ENCODE results near the gene BUD31.

BUD31 gene

DNA sequence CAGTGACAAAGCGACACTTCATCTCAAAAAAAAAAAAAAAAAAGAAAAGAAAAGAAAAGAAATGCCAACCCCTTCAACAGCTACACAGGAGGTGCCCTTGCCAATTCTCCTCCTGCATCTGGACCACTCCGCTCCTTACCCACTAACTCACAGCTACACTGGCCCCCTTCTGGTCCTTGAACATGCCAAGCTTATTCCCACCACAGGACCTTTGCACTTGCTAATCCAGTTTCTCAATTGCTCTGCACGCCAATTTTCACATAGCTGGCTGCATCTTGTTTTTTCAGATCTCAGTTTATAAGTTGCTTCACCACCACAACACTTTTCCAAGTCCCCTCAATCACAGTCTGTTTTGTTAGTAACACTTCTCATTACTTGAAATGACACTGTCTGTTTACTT lies 5.9 kb upstream of the BUD31 start:
- TF ChIP-seq POLR2A (IDR thresholded peaks at IDR 0.05; ENCODE audit: low read length) (no peak), GATA1 (IDR thresholded peaks at IDR 0.05; ENCODE audit: low read depth, low read length) (no peak)

DNA sequence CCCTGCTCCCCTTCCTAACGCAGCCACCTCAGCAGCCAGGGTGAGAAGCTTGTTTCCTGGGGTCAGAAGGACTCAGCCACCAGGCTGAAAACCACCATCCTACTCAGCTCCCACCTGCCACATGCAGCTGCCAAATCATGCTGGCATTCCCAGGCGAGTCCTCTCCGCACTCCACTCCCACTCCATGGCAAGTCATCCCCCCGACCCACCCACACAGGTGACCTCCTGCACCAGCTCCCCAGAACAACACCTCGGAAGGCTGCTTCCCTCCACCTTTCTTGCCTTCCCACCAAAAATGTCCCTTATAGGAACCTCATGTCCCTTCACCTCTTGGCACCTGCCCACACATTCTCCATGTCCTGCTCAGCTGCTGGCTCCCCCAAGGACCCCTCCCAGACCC lies 5.0 kb upstream of the BUD31 start:
- DNase-seq = no peak
- TF ChIP-seq GATA1 (IDR thresholded peaks at IDR 0.05; ENCODE audit: low read depth, low read length) (no peak), POLR2A (IDR thresholded peaks at IDR 0.05; ENCODE audit: low read length) (no peak)

More for the DNA sequence above, 5.9 kb upstream of the BUD31 start:
- no peak for DNase-seq

DNA sequence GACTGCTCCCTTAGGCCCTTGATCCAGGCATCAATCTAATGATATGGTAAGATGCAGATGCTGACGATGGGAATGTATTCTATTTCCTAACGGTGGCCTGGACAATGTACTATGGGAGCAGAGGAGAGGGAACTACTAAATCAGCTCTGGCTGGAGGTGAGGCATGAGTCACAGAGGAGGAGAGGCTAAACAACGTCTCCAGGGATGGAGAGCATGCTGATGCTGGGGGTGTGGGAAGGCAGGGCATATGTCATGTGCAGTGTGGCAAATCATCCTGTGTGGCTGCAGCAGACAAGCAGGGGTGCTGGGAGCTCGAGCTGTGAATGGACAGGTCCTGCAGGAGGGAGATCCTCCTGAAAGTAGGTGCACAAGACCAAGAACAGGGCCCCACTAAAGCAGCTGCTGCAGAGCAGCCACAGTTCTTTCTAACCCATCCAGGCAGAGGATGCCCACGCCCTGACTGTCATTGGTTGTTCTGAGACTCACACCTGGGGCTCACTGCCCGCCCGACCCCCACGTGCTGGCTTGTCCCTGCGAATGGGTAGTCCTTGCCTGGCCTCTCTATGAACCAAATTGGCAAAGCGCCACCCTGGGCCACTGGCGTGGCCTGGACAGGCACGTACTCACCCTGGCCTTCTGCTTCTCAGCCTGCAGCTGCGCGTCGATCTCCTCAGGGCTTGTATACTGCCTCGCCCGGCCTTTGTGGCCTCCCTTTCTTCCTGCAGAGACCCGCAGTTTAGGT lies 4.4 kb upstream of the BUD31 start:
- TF ChIP-seq GATA1 (IDR thresholded peaks at IDR 0.05; ENCODE audit: low read depth, low read length) = no peak
- TF ChIP-seq POLR2A (IDR thresholded peaks at IDR 0.05; ENCODE audit: low read length) = no peak
- no peak for DNase-seq

DNA sequence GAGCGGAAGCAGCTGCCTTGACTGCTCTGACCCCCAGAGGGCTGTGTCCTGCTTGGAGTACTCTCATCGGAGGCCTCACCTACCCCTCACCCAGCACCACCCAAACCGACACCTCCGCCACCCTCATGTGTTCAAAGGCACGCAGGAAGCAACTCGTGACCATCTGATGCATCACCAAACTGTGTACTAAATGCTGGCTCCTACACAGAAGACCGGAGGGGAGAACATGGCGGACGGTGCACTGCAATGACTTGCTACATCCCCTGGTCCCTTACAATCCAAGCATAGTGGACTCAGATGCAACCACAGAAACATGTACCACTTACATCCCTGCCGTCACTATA lies 3.8 kb upstream of the BUD31 start:
- no peak for DNase-seq
- TF ChIP-seq POLR2A (IDR thresholded peaks at IDR 0.05; ENCODE audit: low read length) = no peak
- TF ChIP-seq GATA1 (IDR thresholded peaks at IDR 0.05; ENCODE audit: low read depth, low read length) = no peak

DNA sequence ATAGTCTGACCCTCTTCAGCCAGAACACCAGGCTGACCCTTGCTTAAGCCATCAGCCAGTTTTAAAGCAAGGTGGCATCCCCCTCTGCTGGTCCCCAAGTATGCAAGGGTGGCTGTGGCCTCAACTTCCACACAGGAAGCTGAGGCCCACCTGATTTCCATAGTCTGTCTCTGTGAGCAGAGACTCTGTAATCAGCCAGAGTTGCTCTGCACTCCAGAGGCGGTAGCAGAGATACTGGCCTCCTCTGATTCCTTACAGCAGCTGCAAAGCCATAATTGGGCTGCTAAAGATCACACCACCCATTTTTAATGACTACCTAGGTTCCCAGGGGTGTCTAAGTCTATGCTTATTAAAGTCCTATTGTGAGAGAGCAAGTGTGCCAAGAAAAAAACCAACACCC lies 2.2 kb upstream of the BUD31 start:
- TF ChIP-seq POLR2A (IDR thresholded peaks at IDR 0.05; ENCODE audit: low read length) (no peak), GATA1 (IDR thresholded peaks at IDR 0.05; ENCODE audit: low read depth, low read length) (no peak)
- peak; percentile 24 to 42 for DNase-seq

DNA sequence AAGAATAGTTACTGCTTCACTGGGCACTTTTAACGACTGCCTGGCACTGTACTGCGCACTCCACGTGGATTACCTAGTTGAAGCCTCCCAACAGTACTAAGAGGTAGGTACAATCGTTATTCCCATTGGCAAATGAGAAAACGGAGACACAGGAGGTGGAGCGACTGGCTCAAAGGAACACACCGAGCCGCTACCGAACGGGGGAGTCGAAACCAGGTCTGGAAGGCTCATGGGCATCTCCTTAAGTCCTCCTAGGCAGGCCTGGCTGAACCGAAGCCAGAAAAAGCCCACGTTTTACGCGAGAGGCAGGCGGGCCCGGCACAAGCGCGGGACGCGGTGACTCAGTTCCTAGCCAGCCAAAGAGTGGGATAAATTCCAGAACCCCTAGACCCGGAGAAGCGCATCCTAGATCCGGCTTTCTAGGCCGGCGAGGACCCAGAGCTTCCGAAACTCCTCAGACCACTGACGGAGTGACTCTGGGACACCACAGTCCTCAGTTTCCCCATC lies 844 bp upstream of the BUD31 start:
- TF ChIP-seq POLR2A (IDR thresholded peaks at IDR 0.05; ENCODE audit: low read length) = no peak
- no peak for TF ChIP-seq GATA1 (IDR thresholded peaks at IDR 0.05; ENCODE audit: low read depth, low read length)
- DNase-seq = peak; percentile 69 to 80

DNA sequence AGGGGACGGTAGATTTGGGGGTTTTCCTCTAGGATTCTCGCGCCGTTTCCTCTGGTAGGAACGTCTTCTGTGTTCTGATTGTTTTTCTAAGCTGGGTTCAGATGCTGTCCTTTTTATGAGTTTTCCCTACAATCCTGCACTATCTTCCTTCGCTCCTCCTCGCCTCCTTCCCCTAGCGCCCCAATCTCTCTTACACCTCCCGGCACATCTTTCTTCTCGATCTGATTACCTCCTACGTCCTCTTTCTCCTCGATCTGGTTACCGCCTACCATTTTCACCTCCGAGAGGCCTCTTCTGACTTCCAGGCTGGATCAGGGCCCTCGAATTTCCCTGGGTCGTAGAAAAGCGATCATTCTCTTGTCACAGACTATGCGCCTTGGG lies 413 bp downstream of the BUD31 start:
- no peak for TF ChIP-seq GATA1 (IDR thresholded peaks at IDR 0.05; ENCODE audit: low read depth, low read length)
- TF ChIP-seq POLR2A (IDR thresholded peaks at IDR 0.05; ENCODE audit: low read length) = no peak
- DNase-seq = peak; percentile 70 to 74

DNA sequence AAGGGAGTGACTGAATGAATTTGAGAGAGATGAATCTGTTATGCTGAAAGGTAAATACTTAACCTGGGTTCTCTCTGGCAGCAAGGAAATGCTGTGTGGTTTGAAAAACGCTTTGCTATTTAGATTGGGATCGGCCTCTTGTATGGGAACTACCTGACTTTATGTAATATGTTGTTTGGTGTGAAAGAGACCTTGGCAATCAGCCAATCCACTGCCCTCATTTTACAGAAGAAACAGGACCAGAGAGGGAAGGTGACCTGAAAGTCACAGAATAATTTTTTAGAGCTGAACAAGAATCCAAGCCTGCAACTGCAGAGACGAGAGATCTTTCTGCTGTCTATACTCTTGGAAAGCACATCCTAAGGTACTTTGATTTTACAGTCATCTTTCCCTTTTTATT lies 1.0 kb downstream of the BUD31 start:
- no peak for TF ChIP-seq POLR2A (IDR thresholded peaks at IDR 0.05; ENCODE audit: low read length)
- TF ChIP-seq GATA1 (IDR thresholded peaks at IDR 0.05; ENCODE audit: low read depth, low read length) = no peak
- DNase-seq = peak; percentile 39 to 57

DNA sequence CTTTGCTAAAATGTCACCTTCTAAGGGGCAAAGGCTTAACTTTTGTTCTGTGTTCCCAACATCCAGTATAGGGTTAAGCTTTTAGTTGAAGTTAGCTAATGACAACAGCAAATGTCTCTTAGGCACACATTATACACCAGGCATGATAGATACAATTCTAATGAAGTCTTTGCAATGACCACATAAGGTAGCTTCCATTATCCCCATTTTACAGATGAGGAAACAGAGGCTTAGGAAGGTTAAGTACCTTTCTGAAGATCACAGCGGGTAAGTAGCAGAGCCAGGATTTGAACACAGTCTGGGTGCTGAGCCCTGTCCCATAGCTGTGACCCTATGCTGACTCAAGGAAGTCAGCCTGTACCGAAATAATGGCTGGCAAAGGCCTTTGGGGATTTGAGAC lies 1.9 kb downstream of the BUD31 start:
- no peak for DNase-seq
- TF ChIP-seq GATA1 (IDR thresholded peaks at IDR 0.05; ENCODE audit: low read depth, low read length) (no peak), POLR2A (IDR thresholded peaks at IDR 0.05; ENCODE audit: low read length) (no peak)

DNA sequence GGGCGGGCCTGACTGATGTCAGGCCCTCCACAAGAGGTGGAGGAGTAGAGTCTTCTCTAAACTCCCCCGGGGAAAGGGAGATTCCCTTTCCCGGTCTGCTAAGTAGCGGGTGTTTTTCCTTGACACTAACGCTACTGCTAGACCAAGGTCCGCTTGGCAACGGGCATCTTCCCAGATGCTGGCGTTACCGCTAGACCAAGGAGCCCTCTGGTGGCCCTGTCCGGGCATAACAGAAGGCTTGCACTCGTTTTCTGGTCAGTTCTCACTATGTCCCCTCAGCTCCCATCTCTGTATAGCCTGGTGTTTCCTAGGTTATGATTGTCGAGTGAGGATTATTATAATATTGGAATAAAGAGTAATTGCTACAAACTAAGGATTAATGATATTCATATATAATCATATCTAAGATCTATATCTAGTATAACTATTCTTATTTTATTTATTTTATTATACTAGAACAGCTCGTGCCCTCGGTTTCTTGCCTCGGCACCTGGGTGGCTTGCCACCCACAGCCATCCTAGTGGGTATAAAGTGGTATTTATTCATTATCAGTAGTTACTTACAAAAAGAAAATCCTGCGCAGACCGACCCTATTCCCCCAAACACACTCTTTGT lies 6.9 kb downstream of the BUD31 start:
- DNase-seq = peak; percentile 44 to 49

DNA sequence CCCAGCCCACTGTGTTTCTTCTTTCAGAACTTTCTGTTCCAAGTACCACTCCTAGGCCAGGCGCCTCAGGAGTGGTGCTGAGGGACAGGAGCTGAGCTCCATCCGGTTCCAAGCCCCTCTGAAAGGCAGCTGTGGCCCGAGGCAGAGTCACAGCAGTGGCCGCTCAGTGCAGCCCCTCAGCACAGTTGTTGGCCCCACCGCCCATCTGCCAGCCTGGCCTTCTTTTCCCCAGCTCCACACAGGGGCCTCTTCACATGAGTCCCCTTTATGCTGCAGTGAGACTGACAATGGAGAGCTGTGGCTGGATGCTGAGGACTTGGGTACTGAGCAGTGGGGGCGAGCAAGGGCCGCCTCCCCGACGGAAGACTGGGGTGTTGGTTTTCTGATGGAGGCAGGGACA lies 9.5 kb downstream of the BUD31 start:
- DNase-seq = no peak
- TF ChIP-seq POLR2A (IDR thresholded peaks at IDR 0.05; ENCODE audit: low read length) (no peak), GATA1 (IDR thresholded peaks at IDR 0.05; ENCODE audit: low read depth, low read length) (no peak)

DNA sequence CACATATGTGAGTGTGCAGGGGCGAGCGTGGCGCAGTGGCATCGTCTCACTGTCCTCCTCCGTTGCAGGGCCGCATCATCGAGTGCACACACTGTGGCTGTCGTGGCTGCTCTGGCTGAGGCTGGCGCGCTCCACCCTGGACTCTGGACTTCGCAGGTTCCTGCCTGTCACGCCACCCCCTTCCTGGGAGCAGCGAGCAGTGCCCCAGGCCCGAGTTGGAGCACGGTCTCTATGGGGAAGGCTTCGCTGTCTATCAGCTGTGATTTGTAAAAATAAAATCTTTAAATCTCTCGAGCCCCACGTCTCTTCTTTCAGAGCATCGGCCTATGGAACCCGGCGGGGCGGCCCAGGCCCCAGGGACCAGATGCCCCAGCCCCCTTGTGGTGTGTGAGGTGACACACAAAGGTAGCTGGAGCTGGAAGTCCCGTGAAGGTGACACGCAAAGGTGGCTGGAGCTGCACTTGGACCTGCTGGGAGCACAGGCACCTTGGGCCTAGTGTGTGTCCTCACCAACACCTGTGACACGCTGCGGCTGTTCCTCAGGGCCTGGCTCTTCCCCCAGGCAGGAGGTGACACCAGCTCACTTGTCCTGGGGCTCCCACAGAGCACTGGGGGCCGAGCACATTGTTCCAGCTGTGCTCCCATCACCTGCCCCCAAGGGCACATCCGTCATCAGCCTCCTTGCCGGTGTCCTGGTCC lies 10.7 kb downstream of the BUD31 start:
- DNase-seq = no peak
- TF ChIP-seq GATA1 (IDR thresholded peaks at IDR 0.05; ENCODE audit: low read depth, low read length) (no peak), POLR2A (IDR thresholded peaks at IDR 0.05; ENCODE audit: low read length) (no peak)

DNA sequence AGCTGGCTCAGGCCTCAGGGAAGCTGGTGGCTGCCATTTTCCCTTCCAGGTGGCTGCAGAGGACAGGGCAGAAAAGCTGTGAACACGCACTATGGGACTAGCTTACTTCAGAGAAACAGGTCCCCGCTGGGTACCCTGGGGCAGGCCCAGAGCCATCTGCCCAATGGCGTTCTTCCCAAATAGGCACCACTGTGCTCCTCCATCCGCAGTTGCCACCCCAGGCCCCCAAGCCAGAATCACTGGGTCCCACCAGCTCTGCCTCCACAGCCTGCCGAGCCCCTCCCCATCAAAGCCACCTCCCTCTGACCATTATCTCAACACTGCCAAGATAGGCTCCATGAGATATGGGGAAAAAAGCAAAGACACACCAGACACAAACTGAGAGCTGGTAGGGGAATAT lies 11.4 kb downstream of the BUD31 start:
- TF ChIP-seq POLR2A (IDR thresholded peaks at IDR 0.05; ENCODE audit: low read length) = no peak
- no peak for TF ChIP-seq GATA1 (IDR thresholded peaks at IDR 0.05; ENCODE audit: low read depth, low read length)
- no peak for DNase-seq

DNA sequence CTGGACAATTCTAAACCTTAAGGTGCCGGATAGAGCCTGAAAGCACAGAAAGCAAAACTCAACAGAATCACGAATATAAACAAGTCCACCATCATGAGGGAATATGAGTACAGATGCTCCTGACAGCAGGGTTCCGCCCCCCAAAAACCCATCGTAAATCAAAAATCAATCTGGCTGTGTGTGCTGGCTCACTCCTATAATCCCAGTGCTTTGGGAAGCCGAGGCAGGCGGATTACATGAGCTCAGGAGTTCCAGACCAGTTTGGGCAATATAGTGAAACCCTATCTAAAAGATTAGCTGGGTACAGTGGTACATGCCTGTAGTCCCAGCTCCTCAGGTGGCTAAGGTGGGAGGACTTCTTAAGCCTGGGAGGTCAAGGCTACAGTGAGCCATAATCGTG lies 12.2 kb downstream of the BUD31 start:
- DNase-seq = no peak
- no peak for TF ChIP-seq POLR2A (IDR thresholded peaks at IDR 0.05; ENCODE audit: low read length)

DNA sequence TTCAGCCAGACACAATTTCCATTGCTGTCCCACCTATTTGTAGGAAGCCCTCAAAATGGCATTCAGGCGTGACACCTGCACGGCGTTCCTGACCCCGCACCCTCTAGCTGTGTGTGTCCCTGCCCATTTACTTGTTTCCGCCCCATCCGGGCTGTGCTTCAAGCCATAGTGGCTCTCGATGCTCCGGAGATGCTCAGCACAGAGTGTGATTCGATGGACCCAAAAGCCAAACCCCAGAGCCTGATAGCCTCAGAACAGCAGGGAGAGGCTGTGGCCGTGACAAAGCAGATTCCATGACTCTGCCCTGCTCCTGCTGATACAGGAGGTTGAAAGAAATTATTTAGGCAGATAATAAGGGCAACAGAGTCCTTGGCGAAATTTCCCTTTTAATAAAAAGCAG lies 13.4 kb downstream of the BUD31 start:
- peak; percentile 46 to 61 for DNase-seq
- TF ChIP-seq POLR2A (IDR thresholded peaks at IDR 0.05; ENCODE audit: low read length) (no peak), GATA1 (IDR thresholded peaks at IDR 0.05; ENCODE audit: low read depth, low read length) (no peak)

All from erythroblast (primary cell).